GM12865 (cell line): ENCODE data around the gene NOM1.

Experiments used
- DNase-seq: peaks from one replicate; pipeline ENCODE4 v3.0.0; 2010; ENCODE audit warnings: low read depth
- H3K4me3 ChIP-seq: 2 replicates; pipeline ENCODE4 v1.5.1; 2011; ENCODE audit warnings: mild to moderate bottlenecking, low read depth, low read length, control low read depth
- CTCF ChIP-seq: IDR thresholded peaks from 2 replicates; pipeline ENCODE4 v1.5.1; 2011; ENCODE audit warnings: low read length, control low read depth, low read depth, inconsistent platforms; ENCODE audit not compliant: insufficient read depth; ENCODE audit errors: missing control alignments

NOM1 gene

DNA sequence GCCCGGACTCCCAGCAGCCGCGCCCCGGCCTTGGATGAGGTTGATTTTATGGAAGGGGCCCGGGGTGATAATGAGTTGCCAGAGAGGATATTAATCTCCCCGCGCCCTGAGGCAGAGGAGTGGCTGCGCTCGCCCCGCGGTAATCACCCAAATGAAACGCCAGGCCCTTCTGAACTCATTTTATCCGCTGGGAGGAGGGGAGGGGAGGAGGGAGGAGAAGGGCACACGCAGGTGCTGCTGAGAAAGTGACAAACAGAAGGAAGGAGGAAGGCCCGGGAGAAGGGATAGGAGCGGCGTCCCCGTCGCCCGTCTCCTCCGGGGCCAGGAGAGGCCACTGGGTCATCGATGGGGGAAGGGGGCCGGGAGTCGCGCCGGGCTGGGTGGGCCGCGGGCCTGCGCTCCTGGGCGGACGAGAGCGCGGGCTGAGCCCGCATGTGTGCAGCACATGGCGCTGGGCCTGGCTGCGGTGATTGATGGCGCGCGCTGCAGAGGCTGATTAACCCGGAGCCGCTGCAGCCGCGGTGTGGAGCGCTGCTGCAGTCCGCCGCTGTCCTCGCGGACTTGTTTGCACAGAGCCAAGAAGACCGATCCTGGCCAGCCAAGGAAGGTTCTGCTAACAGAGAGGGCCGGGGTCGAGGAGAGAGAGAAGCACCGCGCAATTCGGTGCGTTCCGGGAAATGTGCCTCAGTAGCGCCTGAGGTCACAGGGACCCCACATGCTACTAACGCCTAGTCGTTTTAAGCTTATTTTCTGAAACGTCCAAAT is 54.4 kb downstream of the NOM1 start:
- no peak for DNase-seq
- TF ChIP-seq CTCF: no peak
- H3K4me3 ChIP-seq: no peak overlapping the region

GRCh38 chr7:157004521-157005455 is 55.3 kb downstream of the NOM1 start:
- H3K4me3 ChIP-seq: no peak overlapping the region
- TF ChIP-seq CTCF: no peak
- DNase-seq: no peak

- H3K4me3 ChIP-seq: no peak overlapping the region
- no peak for DNase-seq
- TF ChIP-seq CTCF: no peak
Measured at GRCh38 chr7:157005456-157006204, 56.1 kb downstream of the NOM1 start.

- no peak for DNase-seq
- no peak overlapping the region for H3K4me3 ChIP-seq
- TF ChIP-seq CTCF: no peak
Measured at GRCh38 chr7:157006205-157006747, 56.8 kb downstream of the NOM1 start.

- H3K4me3 ChIP-seq: no peak overlapping the region
- TF ChIP-seq CTCF: no peak
- no peak for DNase-seq
Measured at GRCh38 chr7:157006829-157007469, 57.4 kb downstream of the NOM1 start.

DNA sequence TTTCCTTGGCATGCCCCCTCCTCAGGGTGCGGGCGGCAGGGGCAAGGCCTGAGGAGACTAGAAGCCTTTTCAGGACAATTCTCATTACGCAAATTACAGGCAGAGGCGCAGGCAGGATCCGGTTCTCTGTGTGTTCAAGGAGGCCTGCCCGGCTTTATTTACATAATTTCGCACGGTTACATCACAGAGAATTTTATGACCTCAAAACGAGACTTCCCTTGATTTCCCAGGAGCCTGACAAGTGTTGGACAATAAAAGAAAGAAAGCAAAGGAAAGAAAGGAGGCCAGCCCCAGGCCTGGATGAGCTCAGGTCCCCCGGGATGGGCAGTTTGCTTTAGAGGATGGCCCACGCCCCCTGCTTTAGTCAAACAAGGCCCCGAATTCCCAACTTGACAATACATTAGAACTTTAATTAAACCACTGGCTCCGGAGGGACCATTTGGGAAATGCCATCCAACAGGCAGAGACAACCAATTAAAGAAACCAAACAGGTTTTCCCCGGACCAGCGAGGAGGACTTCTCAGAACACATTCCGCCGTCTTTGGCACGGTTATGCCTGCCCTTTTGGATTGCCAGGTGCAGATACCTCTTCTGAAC is 58.1 kb downstream of the NOM1 start:
- no peak overlapping the region for H3K4me3 ChIP-seq

More for the DNA sequence above, 58.1 kb downstream of the NOM1 start:
- no peak for TF ChIP-seq CTCF
- DNase-seq: no peak
